WTC11 (cell line): ENCODE measurements around the gene NAPSA. TPM values are rescaled to one million over a fixed set of nuclear protein-coding genes. Genes with fewer than 3 reads are reported as not detected.

Experiments used
- ATAC-seq: fragments of 200-7000 bp; cut with Tn5 transposase; 2 replicates; pipeline ENCODE4 v1.10.0; 2021; ENCODE audit warnings: mild to moderate bottlenecking, moderate library complexity
- CTCF ChIA-PET: fragments of 300-600 bp; sonication (Branson Sonifier 250); formaldehyde crosslinking; loops from one replicate; lab custom pipeline; 2021; ENCODE audit warnings: antibody characterized with exemption; lab: Charles Lee
- POLR2A ChIA-PET: fragments of 350-600 bp; sonication (Branson Sonifier 250); formaldehyde crosslinking; loops from one replicate; lab custom pipeline; 2021; ENCODE audit warnings: antibody characterized with exemption; lab: Charles Lee
- DNase-seq: peaks from one replicate; pipeline ENCODE4 v3.0.0; 2021; ENCODE audit warnings: low spot score
- H3K27ac Mint-ChIP-seq: 2 replicates; pipeline ENCODE4 v1.8.0; 2021; ENCODE audit warnings: mixed read lengths
- H3K27me3 Mint-ChIP-seq: 2 replicates; pipeline ENCODE4 v1.8.0; 2021; ENCODE audit warnings: low read depth, mild to moderate bottlenecking, moderate library complexity, mixed read lengths
- H3K36me3 Mint-ChIP-seq: 2 replicates; pipeline ENCODE4 v1.8.0; 2021; ENCODE audit warnings: mixed read lengths
- H3K4me1 Mint-ChIP-seq: 2 replicates; pipeline ENCODE4 v1.8.0; 2022; ENCODE audit warnings: mixed read lengths
- H3K4me3 Mint-ChIP-seq: 2 replicates; pipeline ENCODE4 v1.8.0; 2021; ENCODE audit warnings: mild to moderate bottlenecking, moderate library complexity, mixed read lengths
- H3K9me3 Mint-ChIP-seq: 2 replicates; pipeline ENCODE4 v1.8.0; 2021; ENCODE audit warnings: mixed read lengths
- CDX4 ChIP-seq: fragments of 250-450 bp; sonication (Bioruptor Pico); IDR thresholded peaks from 2 replicates; pipeline ENCODE4 v1.9.0; 2021; ENCODE audit warnings: moderate library complexity, mild to moderate bottlenecking, inconsistent platforms, borderline replicate concordance
- FOXP1 ChIP-seq: sonication (generic); formaldehyde crosslinking; IDR thresholded peaks from 2 replicates; pipeline ENCODE4 v1.8.0; 2022; ENCODE audit warnings: missing genetic modification reagents, mild to moderate bottlenecking, moderate library complexity, borderline replicate concordance
- JUN ChIP-seq: sonication (generic); formaldehyde crosslinking; IDR thresholded peaks from 2 replicates; pipeline ENCODE4 v1.8.0; 2023; ENCODE audit warnings: mild to moderate bottlenecking, missing genetic modification reagents
- MYBL2 ChIP-seq: sonication (generic); formaldehyde crosslinking; IDR thresholded peaks from 2 replicates; pipeline ENCODE4 v1.8.1; 2023; ENCODE audit warnings: mild to moderate bottlenecking, moderate library complexity, missing genetic modification reagents
- NFYB ChIP-seq: sonication (generic); formaldehyde crosslinking; conservative IDR thresholded peaks from 2 replicates; pipeline ENCODE4 v1.8.0; 2022; ENCODE audit warnings: low read depth, missing genetic modification reagents
- NR2C2 ChIP-seq: sonication (generic); formaldehyde crosslinking; IDR thresholded peaks from 2 replicates; pipeline ENCODE4 v1.8.0; 2022; ENCODE audit warnings: mild to moderate bottlenecking, missing genetic modification reagents
- NR3C1 ChIP-seq: sonication (generic); formaldehyde crosslinking; conservative IDR thresholded peaks from 2 replicates; pipeline ENCODE4 v1.8.1; 2023; ENCODE audit warnings: low read depth, mild to moderate bottlenecking, missing genetic modification reagents
- PRDM15 ChIP-seq: sonication (generic); formaldehyde crosslinking; IDR thresholded peaks from 2 replicates; pipeline ENCODE4 v1.8.0; 2022; ENCODE audit warnings: missing genetic modification reagents
- RELA ChIP-seq: sonication (generic); formaldehyde crosslinking; IDR thresholded peaks from 2 replicates; pipeline ENCODE4 v1.8.1; 2022; ENCODE audit warnings: missing genetic modification reagents, mild to moderate bottlenecking, borderline replicate concordance
- STAT6 ChIP-seq: sonication (generic); formaldehyde crosslinking; conservative IDR thresholded peaks from 2 replicates; pipeline ENCODE4 v1.8.1; 2023; ENCODE audit warnings: mild to moderate bottlenecking, low read depth, missing genetic modification reagents, moderate library complexity
- TP53 ChIP-seq: sonication (generic); formaldehyde crosslinking; IDR thresholded peaks from 2 replicates; pipeline ENCODE4 v1.8.1; 2023; ENCODE audit warnings: mild to moderate bottlenecking, missing genetic modification reagents
- ZNF138 ChIP-seq: sonication (generic); formaldehyde crosslinking; conservative IDR thresholded peaks from 2 replicates; pipeline ENCODE4 v1.8.1; 2022; ENCODE audit warnings: mild to moderate bottlenecking, moderate library complexity, missing genetic modification reagents
- ZNF232 ChIP-seq: sonication (generic); formaldehyde crosslinking; IDR thresholded peaks from 2 replicates; pipeline ENCODE4 v1.8.0; 2022; ENCODE audit warnings: mild to moderate bottlenecking, missing genetic modification reagents
- ZNF281 ChIP-seq: sonication (generic); formaldehyde crosslinking; IDR thresholded peaks from 2 replicates; pipeline ENCODE4 v1.8.0; 2023; ENCODE audit warnings: mild to moderate bottlenecking, missing genetic modification reagents
- ZNF396 ChIP-seq: fragments of 250-450 bp; sonication (Bioruptor Pico); IDR thresholded peaks from 2 replicates; pipeline ENCODE4 v1.8.0; 2021; ENCODE audit warnings: mild to moderate bottlenecking, moderate library complexity, borderline replicate concordance
- ZNF512 ChIP-seq: sonication (generic); formaldehyde crosslinking; IDR thresholded peaks from 2 replicates; pipeline ENCODE4 v1.8.1; 2022; ENCODE audit warnings: missing genetic modification reagents, borderline replicate concordance
- ZNF532 ChIP-seq: fragments of 250-450 bp; sonication (Bioruptor Pico); IDR thresholded peaks from 2 replicates; pipeline ENCODE4 v1.9.0; 2021; ENCODE audit warnings: mild to moderate bottlenecking, borderline replicate concordance
- ZNF671 ChIP-seq: fragments of 250-450 bp; sonication (Bioruptor Pico); IDR thresholded peaks from 2 replicates; pipeline ENCODE4 v1.8.0; 2021; ENCODE audit warnings: mild to moderate bottlenecking
- total RNA-seq: library from RNA; stranded (reverse); gene quantifications from 3 replicates; pipeline ENCODE4 v1.2.3, GENCODE V29; 2021

NAPSA gene
- total RNA-seq, 1 experiment from 2014 or later, result 2.7 TPM

- CTCF ChIA-PET, result no interaction called here
- Mint-ChIP-seq H3K4me3 (no peak overlapping the region), H3K4me1 (peaks cover 16% of the 10 kb centered on the region), H3K36me3 (peaks cover 27% of the 10 kb centered on the region)
- TF ChIP-seq ZNF512 (no peak), MYBL2 (CRISPR knock-in tag) (no peak), ZNF532 (no peak), TP53 (CRISPR knock-in tag) (no peak), STAT6 (CRISPR knock-in tag) (no peak), ZNF232 (CRISPR knock-in tag) (no peak), RELA (CRISPR knock-in tag) (no peak)
- TF ChIP-seq, all 79 proteins: peak for 0
- POLR2A ChIA-PET, result no interaction called here
- no peaks in the 10 kb centered on the region for H3K9me3 Mint-ChIP-seq
- ATAC-seq (no peak), DNase-seq (no peak)
- no peaks in the 10 kb centered on the region for H3K27me3 Mint-ChIP-seq
- H3K27ac Mint-ChIP-seq, result no peak overlapping the region
Observed at GRCh38 chr19:50380137-50380536, 14.7 kb upstream of the NAPSA start.

GRCh38 chr19:50379602-50380001 is 14.2 kb upstream of the NAPSA start:
- POLR2A ChIA-PET, result no interaction called here
- H3K4me1 Mint-ChIP-seq, result peaks cover 11% of the 10 kb centered on the region
- no peak overlapping the region for H3K4me3 Mint-ChIP-seq
- CTCF ChIA-PET, result no interaction called here
- DNase-seq (no peak), ATAC-seq (no peak)
- no peaks in the 10 kb centered on the region for H3K9me3 Mint-ChIP-seq
- H3K27ac Mint-ChIP-seq, result no peak overlapping the region
- no peaks in the 10 kb centered on the region; the same call in 1 of the 2 replicates for H3K27me3 Mint-ChIP-seq
- H3K36me3 Mint-ChIP-seq, result peaks cover 27% of the 10 kb centered on the region
- TF ChIP-seq PRDM15 (CRISPR knock-in tag) (no peak), ZNF281 (CRISPR knock-in tag) (no peak), NR2C2 (CRISPR knock-in tag) (no peak), ZNF396 (CRISPR knock-in tag) (no peak), CDX4 (CRISPR knock-in tag) (no peak), ZNF138 (CRISPR knock-in tag) (no peak), JUN (no peak), NR3C1 (CRISPR knock-in tag) (no peak), ZNF671 (CRISPR knock-in tag) (no peak), NFYB (CRISPR knock-in tag) (no peak), ZNF512 (no peak), FOXP1 (no peak)
